ENCODE measurements around the gene CFAP141.

Gene CFAP141

DNA sequence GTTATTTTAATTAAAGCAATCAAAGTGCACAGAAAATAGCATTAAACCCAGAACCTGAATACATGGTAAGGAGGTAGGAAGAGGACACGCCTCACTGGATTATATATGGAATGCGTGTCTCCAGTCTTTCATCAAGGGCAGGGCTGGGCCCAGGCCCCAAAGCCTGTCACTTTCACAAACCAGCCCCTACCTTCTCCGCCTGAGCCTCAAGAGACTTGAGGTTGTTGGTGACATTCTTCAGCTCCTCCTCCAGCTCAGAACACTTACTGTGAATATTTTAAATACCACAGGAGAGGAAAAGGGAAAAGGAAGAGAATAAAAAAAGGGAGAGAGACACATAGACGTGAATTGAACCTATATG, 34.9 kb downstream of the CFAP141 start:
- no peak for DNase-seq (ENCODE audit: low read depth)

DNA sequence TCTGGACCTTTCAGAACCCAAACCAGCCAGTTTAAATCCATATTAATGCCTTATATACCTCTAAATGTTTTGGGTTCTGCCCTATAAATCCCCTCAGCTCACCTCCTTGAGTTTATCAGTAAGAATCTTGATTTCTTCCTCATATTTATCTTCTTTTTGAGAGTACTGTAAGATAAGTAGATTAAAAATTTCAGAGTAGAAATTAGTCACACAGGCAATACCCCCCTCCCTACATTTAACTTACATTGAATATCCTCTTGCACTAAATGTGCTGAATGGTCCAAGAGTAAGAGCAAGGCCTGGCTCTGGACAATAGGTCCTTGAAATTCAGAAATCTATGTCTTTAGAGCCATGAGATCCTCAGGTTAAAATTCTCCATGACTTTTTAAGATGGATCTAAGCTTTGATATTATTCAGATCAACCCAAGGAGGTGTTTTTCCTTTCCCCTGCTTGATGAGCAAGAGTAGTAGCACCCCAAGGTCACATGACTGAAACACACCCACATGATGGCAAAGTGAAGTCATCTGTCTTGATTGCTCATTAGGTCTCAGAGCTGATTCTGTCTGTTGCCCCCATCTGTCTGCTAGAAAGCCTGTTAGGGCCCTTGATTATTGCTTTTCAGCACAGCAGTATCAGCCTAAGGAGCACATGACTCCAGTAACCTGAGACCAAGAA, 35.4 kb downstream of the CFAP141 start:
- DNase-seq (ENCODE audit: low read depth): no peak

DNA sequence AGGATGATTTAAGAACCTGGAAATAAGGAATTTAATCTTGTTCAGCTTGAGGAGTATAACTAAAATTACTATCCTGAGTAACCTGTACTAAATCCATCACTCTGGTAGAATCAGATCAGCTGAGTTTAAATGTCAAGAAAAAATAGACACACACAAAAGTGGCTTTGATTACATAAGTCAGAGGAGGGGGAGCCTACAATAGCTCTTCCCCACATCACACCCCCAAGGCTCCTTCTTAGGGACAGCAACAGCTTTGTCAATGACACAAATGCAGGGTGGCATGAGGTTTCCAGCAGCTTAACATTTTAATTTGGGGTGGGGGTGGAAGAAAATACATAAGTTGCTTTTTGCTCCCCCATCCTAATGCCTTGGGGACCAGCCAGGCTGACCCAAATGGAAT, 38.7 kb downstream of the CFAP141 start:
- DNase-seq (ENCODE audit: low read depth): no peak

DNA sequence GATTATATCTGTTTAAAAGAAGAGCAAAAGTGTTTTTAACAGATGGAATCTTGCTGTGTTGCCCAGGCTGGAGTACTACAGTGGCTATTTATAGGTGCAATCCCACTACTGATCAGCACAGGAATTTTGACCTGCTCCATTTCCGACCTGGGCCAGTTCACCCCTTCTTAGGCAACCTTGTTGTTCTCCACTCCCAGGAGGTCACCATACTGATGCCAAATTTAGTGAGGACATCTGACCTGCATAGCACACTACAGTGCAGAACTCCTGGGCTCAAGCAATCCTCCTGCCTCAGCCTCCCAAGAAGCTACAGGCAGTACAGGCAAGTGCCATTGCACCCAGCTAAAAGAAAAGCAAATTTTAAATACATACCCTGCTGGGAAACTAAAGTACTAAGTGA, 39.9 kb downstream of the CFAP141 start:
- no peak for DNase-seq (ENCODE audit: low read depth)

DNA sequence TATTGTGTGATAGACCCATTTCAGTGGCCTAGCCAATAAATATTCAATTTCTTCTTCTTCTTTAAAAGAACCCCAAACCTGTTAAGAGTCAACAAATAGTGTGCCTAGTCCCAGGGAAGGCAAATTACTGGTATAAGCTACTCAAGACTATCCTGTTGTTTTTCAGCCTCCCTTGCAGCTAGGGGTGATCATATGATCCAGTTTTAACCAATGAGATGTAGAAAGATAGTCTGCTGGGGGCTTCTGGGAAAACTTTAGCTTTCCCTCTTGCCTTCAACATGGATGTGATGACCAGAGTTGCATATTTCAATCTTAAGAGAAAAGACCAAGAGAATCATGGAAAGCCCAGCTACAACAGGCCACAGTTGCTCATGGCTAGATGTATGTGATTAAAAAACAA, 46.6 kb downstream of the CFAP141 start:
- no peak for DNase-seq (ENCODE audit: low read depth)

DNA sequence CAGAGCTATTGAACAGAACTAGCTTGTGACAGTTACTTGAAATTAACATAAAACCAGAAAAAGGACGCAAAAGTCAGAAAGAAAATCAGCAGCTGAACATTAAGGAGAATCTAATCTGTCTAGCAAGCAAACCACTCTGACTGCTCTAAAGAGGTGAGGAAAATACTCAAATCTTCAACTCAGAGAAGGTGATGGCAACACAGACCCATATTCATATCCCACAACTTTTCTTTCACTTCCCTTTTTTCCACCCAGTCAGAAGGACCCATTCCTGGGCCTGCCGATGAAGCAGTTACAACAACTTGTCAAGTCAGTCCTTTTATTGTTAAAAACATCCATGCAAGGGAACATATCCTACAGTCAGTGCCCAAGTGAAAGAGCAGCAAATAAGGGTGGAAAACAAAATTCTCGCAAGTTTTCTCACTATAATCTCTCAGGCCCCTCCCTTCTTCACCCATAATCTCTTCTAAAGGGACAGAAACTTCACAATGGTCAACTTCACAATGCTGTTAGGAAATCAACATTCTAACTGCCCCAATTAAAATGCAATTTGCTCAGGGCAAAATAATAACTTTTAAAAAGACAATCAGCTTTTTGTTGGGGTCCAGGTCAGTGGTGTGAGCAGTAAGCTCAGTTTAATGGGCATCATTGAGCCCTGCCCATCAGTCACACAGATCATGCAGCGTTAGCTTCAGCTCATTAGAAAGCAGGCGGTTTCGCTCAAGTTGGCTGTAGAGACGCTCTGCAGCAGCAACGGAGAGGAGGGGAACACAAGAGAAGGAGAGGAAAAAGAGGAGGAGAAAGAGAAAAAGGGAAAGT, 47.6 kb downstream of the CFAP141 start:
- no peak for DNase-seq (ENCODE audit: low read depth)

DNA sequence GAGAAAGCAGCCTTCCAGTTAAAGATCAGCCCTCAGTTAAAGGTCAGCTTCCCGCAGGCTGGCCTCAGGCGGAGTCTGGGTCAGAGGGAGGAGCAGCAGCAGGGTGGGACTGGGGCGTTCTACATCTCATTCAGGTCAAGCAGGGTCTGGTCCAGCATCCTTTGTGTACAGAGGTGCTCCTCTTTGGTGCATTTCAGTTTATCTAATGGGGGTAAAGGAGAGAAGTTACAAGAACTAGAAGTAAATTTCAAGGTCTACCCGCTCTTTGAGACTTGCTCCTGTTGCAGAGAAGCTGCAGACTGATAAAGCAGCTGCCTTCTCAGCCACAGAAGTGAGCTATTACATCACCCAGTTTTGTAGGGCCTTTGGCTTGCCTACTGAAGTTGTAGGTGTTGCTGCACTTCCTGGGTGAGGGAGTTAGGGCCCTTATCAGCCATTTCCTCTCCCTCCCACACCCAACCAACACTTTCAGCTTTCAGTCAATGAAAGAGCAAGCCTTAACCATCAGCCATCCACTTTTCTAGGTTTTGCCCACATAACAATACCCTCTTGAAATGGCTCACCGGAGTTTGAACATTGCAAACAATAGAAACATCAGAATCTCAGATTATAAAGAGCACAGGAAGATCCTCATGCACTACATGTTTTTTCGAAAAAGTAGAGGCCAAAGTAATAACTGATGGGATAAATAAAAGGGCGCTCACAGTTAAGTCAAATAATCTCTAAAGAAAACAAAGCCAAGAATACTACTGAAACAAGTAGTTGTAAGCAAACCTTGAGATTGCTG, 48.4 kb downstream of the CFAP141 start:
- DNase-seq (ENCODE audit: low read depth): no peak

DNA sequence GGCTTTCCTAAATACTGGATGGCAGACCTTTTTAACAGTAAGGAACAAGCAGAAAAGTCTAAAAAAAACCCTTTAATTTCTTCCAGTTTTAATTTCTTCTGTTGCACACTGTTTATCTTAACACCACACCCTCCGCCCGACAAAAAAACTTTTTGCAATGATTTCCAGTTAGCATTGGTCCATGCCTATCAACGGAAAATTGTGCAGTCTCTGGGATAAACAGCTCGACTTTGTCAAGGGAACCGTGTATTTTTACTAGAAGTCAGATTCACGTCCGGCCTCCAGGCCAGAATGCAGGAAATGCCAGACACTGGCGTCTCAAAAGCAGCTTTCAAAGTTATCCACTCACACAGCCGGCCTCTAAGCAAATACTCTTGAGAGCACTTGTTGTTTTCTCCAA, 50.9 kb downstream of the CFAP141 start:
- no peak for DNase-seq (ENCODE audit: low read depth)

DNA sequence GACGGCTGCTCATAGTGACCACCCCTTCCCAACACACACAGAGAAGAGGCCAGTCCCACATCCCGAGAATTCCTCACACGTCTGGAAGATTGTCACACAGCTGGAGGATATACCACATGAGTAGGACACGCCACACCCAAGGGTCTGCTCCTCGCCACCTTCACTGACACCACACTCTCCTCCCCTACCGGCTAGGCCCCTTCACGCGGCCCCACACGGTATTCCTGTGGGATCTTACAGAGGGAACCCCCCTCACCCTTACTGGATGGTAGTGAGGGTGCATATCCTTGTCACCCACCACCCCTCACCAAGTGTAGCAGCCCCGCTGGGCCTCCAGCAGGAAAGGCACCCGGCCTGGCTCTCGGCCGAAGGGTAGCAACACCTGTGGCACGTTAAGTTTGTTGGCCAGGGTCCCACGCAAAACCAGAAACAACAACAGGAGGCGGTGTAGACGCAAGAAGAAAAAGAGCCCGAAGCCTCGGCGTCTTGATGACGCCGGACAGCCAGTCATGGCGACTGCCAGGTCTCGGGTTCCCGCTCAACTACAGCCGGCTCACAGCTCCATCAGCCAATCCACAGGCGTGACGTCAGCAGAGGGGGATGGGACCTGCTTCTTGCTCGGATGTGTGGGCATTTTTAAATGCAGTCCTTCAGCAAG, 51.5 kb downstream of the CFAP141 start, which contains the start of gene NUP210L:
TSS of gene NUP210L (minus strand) at position 540 of the 658 bp plus-strand sequence.
- DNase-seq (ENCODE audit: low read depth): no peak

DNA sequence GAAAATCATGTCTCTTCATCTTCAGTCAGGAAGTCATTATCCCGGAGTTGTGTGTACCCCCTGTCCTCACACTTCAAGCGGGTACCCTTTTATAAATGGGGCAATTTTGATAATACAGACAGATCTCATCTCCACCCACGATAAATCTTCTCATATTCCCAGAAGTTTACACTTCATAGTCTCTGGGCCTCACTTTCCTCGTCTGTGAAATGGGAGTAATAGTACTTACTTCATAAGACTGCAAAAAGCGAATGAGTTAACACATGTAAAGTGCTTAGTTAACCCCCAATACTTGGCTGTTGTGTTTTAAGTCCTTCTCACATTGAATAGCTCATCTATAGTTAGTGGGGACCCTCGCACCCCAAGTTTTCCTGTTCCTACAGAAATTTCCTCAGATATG, 52.1 kb downstream of the CFAP141 start:
- no peak for DNase-seq (ENCODE audit: low read depth)

DNA sequence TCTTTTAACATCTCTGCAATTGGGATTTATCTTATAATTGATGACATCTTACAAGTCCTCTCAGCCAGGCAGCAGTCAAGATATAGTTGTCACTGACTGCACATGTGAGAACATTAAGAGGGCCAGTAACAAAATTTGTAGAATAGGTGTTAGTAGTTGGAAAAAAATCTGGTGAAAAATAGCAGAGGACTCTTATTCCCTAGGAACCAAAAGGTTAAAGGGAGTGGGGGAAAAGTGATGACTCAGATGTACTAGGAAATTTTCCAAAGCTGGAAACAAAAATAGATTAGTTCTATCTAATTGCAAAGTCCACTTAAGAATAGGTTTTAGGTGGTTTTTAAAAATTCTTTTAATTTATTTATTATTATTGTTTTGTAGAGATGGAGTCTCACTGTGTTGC, 54.8 kb downstream of the CFAP141 start:
- no peak for DNase-seq (ENCODE audit: low read depth)

Measured in CMK (cell line).